K562 (cell line): ENCODE results near the gene DISC1. TPM values are rescaled to one million over a fixed set of nuclear protein-coding genes. Genes with fewer than 3 reads are reported as not detected.

Source experiments
- ATAC-seq: fragments of 200-7000 bp; cut with Tn5 transposase; 3 replicates; pipeline ENCODE4 v1.9.1; 2020; ENCODE audit warnings: moderate library complexity
- BruUV-seq: library from RNA; stranded (reverse); fragments of 400-500 nt; replicated peaks from 2 replicates; lab custom pipeline; 2021; lab: Mats Ljungman, UMichigan
- CTCF ChIA-PET: fragments of 300-600 bp; formaldehyde crosslinking; extraction: SDS; loops from one replicate; lab custom pipeline; 2021; ENCODE audit warnings: low intra/inter-chr PET ratio; lab: Yijun Ruan, JAX
- POLR2A ChIA-PET: fragments of 300-600, 350-650 bp; sonication (Branson Sonifier 250); formaldehyde crosslinking; extraction: SDS; loops from one replicate; lab custom pipeline; 2021; ENCODE audit warnings: antibody characterized with exemption, inconsistent platforms; lab: Yijun Ruan, JAX
- DNase-seq, 4 experiments: peaks; one replicate each; pipeline versions ENCODE4 v3.0.0 to v3.0.0-alpha.2; 2011 to 2018; ENCODE audit warnings: low spot score in 3 of 4, mixed read lengths in 3 of 4; ENCODE audit errors: extremely low read depth in 1 of 4
- FAIRE-seq: peaks from 2 replicates; lab custom pipeline; 2011; peaks lifted over from hg19 to GRCh38; lab: Jason Lieb, UNC
- H2AFZ ChIP-seq: 2 replicates; pipeline ENCODE4 v1.6.0; 2011; ENCODE audit warnings: low read depth, low read length, control low read depth, inconsistent platforms
- H3K27ac ChIP-seq: fragments of 200-600 bp; 3 replicates; pipeline ENCODE4 v1.8.0; 2011; ENCODE audit warnings: low read depth, mild to moderate bottlenecking, control low read depth, inconsistent platforms, low read length, moderate library complexity, mixed read lengths; ENCODE audit errors: extremely low read depth
- H3K27me3 ChIP-seq, 2 experiments: fragments of 300-600 bp in 1 of 2; 2 replicates in 1 of 2; 3 replicates in 1 of 2; pipeline versions ENCODE4 v1.6.0 to v1.8.0; 2011; ENCODE audit warnings: inconsistent platforms in 2 of 2, low read length in 2 of 2, mild to moderate bottlenecking in 1 of 2, mixed read lengths in 1 of 2, moderate library complexity in 1 of 2; ENCODE audit not compliant: control insufficient read depth in 2 of 2, insufficient read depth in 2 of 2
- H3K36me3 ChIP-seq: fragments of 300-600 bp; 3 replicates; pipeline ENCODE4 v1.8.0; 2011; ENCODE audit warnings: mild to moderate bottlenecking, low read length, inconsistent platforms; ENCODE audit not compliant: control insufficient read depth, insufficient read depth
- H3K4me1 ChIP-seq, 2 experiments: fragments of 200-600 bp in 1 of 2; replicated peaks in 1 of 2; 2 replicates in 1 of 2; 3 replicates in 1 of 2; pipeline versions ENCODE4 v1.5.1 to v1.8.0; 2011; ENCODE audit warnings: inconsistent platforms in 2 of 2, low read length in 2 of 2, mild to moderate bottlenecking in 1 of 2, mixed read lengths in 1 of 2, moderate library complexity in 1 of 2; ENCODE audit not compliant: control insufficient read depth in 2 of 2, insufficient read depth in 2 of 2
- H3K4me2 ChIP-seq: 2 replicates; pipeline ENCODE4 v1.6.1; 2011; ENCODE audit warnings: low read length, control low read depth, inconsistent platforms, mixed read lengths; ENCODE audit not compliant: insufficient read depth
- H3K4me3 ChIP-seq: fragments of 200-600 bp; sonication (generic), shearing (Covaris generic); 2 replicates; pipeline ENCODE4 v1.5.1; 2016; ENCODE audit warnings: control low read depth, inconsistent platforms
- H3K79me2 ChIP-seq: fragments of 200-600 bp; 3 replicates; pipeline ENCODE4 v1.8.0; 2011; ENCODE audit warnings: low read length, inconsistent platforms; ENCODE audit not compliant: control insufficient read depth, insufficient read depth
- H3K9ac ChIP-seq, 2 experiments: 2 replicates each; pipeline versions ENCODE4 v1.6.0 to v1.6.1; 2011; ENCODE audit warnings: low read depth in 2 of 2, low read length in 2 of 2, control low read depth in 1 of 2, inconsistent platforms in 1 of 2, mild to moderate bottlenecking in 1 of 2, mixed read lengths in 1 of 2; ENCODE audit not compliant: insufficient read depth in 1 of 2
- H3K9me1 ChIP-seq: one replicate; pipeline ENCODE4 v1.6.0; 2011; ENCODE audit warnings: inconsistent platforms, mild to moderate bottlenecking, low read length, moderate library complexity; ENCODE audit not compliant: control insufficient read depth, insufficient read depth
- H3K9me3 ChIP-seq: replicated peaks from 2 replicates; pipeline ENCODE4 v1.5.1; 2011; ENCODE audit warnings: low read depth, low read length, inconsistent platforms; ENCODE audit not compliant: control insufficient read depth, insufficient read depth
- H4K20me1 ChIP-seq: replicated peaks from 2 replicates; pipeline ENCODE4 v1.6.1; 2011; ENCODE audit warnings: low read length, inconsistent platforms, mixed read lengths; ENCODE audit not compliant: control insufficient read depth, insufficient read depth
- BCOR ChIP-seq: fragments of 450-650 bp; IDR thresholded peaks from 2 replicates; pipeline ENCODE4 v1.6.1; 2016
- CBFA2T2 ChIP-seq: fragments of 450-650 bp; conservative IDR thresholded peaks from 2 replicates; pipeline ENCODE4 v1.6.1; 2017; ENCODE audit warnings: mild to moderate bottlenecking
- DMBX1 ChIP-seq: fragments of 250-450 bp; sonication (Bioruptor Pico); IDR thresholded peaks from 2 replicates; pipeline ENCODE4 v1.8.0; 2022; ENCODE audit warnings: inconsistent platforms, mild to moderate bottlenecking, moderate library complexity, borderline replicate concordance
- MCM2 ChIP-seq: fragments of 450-650 bp; IDR thresholded peaks from 2 replicates; pipeline ENCODE4 v1.6.1; 2017; ENCODE audit warnings: low read depth, mild to moderate bottlenecking
- RAD51 ChIP-seq: fragments of 450-650 bp; IDR thresholded peaks from 2 replicates; pipeline ENCODE4 v1.7.1; 2016; ENCODE audit warnings: low read depth, mild to moderate bottlenecking, borderline replicate concordance
- TFE3 ChIP-seq: fragments of 450-650 bp; formaldehyde crosslinking; IDR thresholded peaks from 2 replicates; pipeline ENCODE4 v1.4.0; 2020; ENCODE audit warnings: mild to moderate bottlenecking, mixed read lengths
- TOE1 ChIP-seq, 2 experiments: fragments of 450-650 bp in 1 of 2; sonication (generic) in 1 of 2; formaldehyde crosslinking in 1 of 2; IDR thresholded peaks; 2 replicates each; pipeline versions ENCODE4 v1.7.1 to v1.8.0; 2016 to 2022; ENCODE audit warnings: borderline replicate concordance in 2 of 2, mild to moderate bottlenecking in 2 of 2, antibody characterized with exemption in 1 of 2, inconsistent platforms in 1 of 2, low read depth in 1 of 2, missing genetic modification reagents in 1 of 2, moderate library complexity in 1 of 2
- ZNF174 ChIP-seq: fragments of 250-450 bp; sonication (Bioruptor Pico); IDR thresholded peaks from 2 replicates; pipeline ENCODE4 v1.4.0; 2020; ENCODE audit warnings: mild to moderate bottlenecking
- WGBS: fragments of 100-300 bp; shearing (Covaris generic); methylation state at CpG from one replicate; pipeline ENCODE4 v1.1.6; 2016; ENCODE audit warnings: low coverage, mixed read lengths; ENCODE audit not compliant: insufficient coverage; ENCODE audit errors: missing lambda C conversion rate; 5-methylcytosine and 5-hydroxymethylcytosine counted together
- in situ Hi-C: fragments of 300-500 bp; cut with MboI; formaldehyde crosslinking; loops from 4 replicates; pipeline ENCODE4 v1.15.0; 2018; ENCODE audit warnings: inconsistent platforms, mixed read lengths
- intact Hi-C: fragments of 100-400 bp; cut with micrococcal nuclease; formaldehyde crosslinking; loops from 2 replicates; pipeline ENCODE4 v1.14.2; 2022
- polyA plus RNA-seq, 8 experiments: library from polyadenylated mRNA; depleted of rRNA in 4 of 8; stranded (reverse) in 5 of 8; unstranded in 3 of 8; fragments of >200 nt; fragmentation: Nextera tagmentation in 2 of 8; fragmentation: Illumina TruSeq in 1 of 8; extraction: Ambion mirVana in 2 of 8; extraction: Trizol in 1 of 8; gene quantifications; 2 replicates each; pipeline versions ENCODE4 v1.2.1 to v1.2.3, GENCODE V29; 2011 to 2014; ENCODE audit warnings: inconsistent platforms in 1 of 8, missing spikeins in 1 of 8
- total RNA-seq, 7 experiments: library from RNA; depleted of rRNA in 6 of 7; stranded (reverse); fragments of >200 nt in 6 of 7; fragmentation: Illumina TruSeq in 2 of 7; extraction: Trizol in 2 of 7; gene quantifications; 2 replicates each; pipeline versions ENCODE4 v1.2.1 to v1.2.3, GENCODE V29; 2011 to 2021; ENCODE audit warnings: low replicate concordance in 1 of 7

Gene DISC1
- total and polyA plus RNA-seq, 9 of the 15 experiments (the other 6 are each of a cell fraction or from before 2014, with no cell fraction given), result 0.01 to 0.11 (median 0.08) TPM; not detected in 1

- no peak overlapping the region for H3K9ac ChIP-seq
- 2% methylated on average over 4 of the region's 4 CpGs for WGBS
- POLR2A ChIA-PET, result no interaction called here
Measured at GRCh38 chr1:231903586-231904081, 277.0 kb downstream of the DISC1 start.

More at GRCh38 chr1:231903586-231904081, 277.0 kb downstream of the DISC1 start:
- H4K20me1 ChIP-seq, result no peaks in the 10 kb centered on the region
- no peaks in the 10 kb centered on the region for H3K9me1 ChIP-seq
- no peaks in the 10 kb centered on the region for H3K9me3 ChIP-seq
- H2AFZ ChIP-seq, result no peak overlapping the region
- H3K4me2 ChIP-seq, result no peak overlapping the region
- H3K27ac ChIP-seq, result no peak overlapping the region
- intact Hi-C loops (no loop called here), in situ Hi-C loops (no loop called here)
- TF ChIP-seq TFE3, result peak; percentile 96
- 0 out of 2 replicates have a peak, but pooled peaks have one; percentile 18 for TF ChIP-seq CBFA2T2
- peak; percentile 43; the same call in 1 of the 2 replicates for TF ChIP-seq TOE1 (IDR thresholded peaks at IDR 0.05; ENCODE audit: borderline replicate concordance)
- no peak for TF ChIP-seq TOE1 (CRISPR knock-in tag; IDR thresholded peaks at IDR 0.05; ENCODE audit: borderline replicate concordance, low read depth)
- no peak for TF ChIP-seq ZNF174 (CRISPR knock-in tag)
- no peak for TF ChIP-seq DMBX1 (CRISPR knock-in tag)
- TF ChIP-seq BCOR, result no peak
- TF ChIP-seq MCM2, result no peak
- peak; percentile 60; the same call in 1 of the 2 replicates for TF ChIP-seq RAD51
- no peaks in the 10 kb centered on the region for H3K27me3 ChIP-seq
- H3K4me3 ChIP-seq, result no peak overlapping the region
- BruUV-seq, result no TSS peak
- no peak for ATAC-seq
- no peaks in the 10 kb centered on the region for H3K36me3 ChIP-seq
- H3K79me2 ChIP-seq, result no peaks in the 10 kb centered on the region
- CTCF ChIA-PET, result no interaction called here
- no peak for FAIRE-seq
- DNase-seq, result no peak
- no peaks in the 10 kb centered on the region for H3K4me1 ChIP-seq
